Prostate gland (tissue), 2 donors: ENCODE data around the gene ARHGEF25.

Experiments used
- POLR2A ChIP-seq: fragments of 450-650 bp; IDR thresholded peaks from one replicate; pipeline ENCODE4 v1.6.1; 2016; ENCODE audit warnings: antibody characterized with exemption, mild to moderate bottlenecking
- POLR2AphosphoS5 ChIP-seq: sonication (generic); formaldehyde crosslinking; IDR thresholded peaks from one replicate; pipeline ENCODE4 v1.6.1; 2017; ENCODE audit warnings: antibody characterized with exemption
- TF ChIP-seq, protein P1 (sequence below), 4 experiments: fragments of 200-600 bp in 2 of 4; fragments of 450-650 bp in 2 of 4; sonication (generic) in 2 of 4; IDR thresholded peaks; 1 replicate in 3 of 4; 2 replicates in 1 of 4; pipeline ENCODE4 v1.5.1; 2016 to 2019; ENCODE audit warnings: antibody characterized with exemption in 4 of 4, mild to moderate bottlenecking in 2 of 4, moderate library complexity in 2 of 4

DNA sequence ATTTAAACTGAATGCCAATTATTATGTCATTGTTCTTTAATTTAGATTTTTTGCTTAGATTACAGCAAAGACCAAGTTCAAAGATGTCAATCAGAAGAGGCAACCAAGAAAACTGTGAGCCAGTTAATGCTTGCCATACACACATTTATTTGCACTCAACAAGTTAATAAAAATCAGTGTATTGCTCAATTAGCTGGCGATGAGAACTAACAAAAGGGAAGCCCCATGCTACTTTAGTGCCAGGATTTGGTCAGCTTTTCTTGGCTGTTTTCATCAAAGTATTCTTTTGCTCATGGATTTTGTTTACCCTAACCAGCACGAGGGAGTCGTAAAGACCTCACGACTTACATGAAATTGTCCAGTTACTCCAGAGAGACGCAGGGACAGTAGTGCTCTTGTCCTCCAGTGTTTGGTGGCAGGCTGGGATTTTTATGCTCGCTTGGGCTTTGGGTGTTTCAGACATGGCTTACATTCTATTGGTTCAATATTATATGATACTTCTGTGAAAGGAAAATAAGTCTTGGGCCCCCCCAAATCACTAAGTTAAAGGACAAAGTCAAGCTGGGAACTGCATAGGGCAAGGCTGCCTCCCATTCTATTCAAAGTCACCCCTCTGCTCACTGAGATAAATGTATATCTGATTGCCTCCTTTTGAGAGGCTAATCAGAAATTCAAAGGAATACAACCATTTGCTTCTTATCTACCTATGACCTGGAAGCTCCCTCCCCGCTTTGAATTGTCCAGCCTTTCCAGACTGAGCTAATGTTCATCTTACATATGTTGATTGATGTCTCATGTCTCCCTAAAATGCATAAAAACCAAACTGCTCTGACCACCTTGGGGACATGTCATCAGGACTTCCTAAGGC, 29.2 kb downstream of the ARHGEF25 start:
- TF ChIP-seq, protein P1, sequence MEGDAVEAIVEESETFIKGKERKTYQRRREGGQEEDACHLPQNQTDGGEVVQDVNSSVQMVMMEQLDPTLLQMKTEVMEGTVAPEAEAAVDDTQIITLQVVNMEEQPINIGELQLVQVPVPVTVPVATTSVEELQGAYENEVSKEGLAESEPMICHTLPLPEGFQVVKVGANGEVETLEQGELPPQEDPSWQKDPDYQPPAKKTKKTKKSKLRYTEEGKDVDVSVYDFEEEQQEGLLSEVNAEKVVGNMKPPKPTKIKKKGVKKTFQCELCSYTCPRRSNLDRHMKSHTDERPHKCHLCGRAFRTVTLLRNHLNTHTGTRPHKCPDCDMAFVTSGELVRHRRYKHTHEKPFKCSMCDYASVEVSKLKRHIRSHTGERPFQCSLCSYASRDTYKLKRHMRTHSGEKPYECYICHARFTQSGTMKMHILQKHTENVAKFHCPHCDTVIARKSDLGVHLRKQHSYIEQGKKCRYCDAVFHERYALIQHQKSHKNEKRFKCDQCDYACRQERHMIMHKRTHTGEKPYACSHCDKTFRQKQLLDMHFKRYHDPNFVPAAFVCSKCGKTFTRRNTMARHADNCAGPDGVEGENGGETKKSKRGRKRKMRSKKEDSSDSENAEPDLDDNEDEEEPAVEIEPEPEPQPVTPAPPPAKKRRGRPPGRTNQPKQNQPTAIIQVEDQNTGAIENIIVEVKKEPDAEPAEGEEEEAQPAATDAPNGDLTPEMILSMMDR (IDR thresholded peaks at IDR 0.05): no peak
- no peak for TF ChIP-seq POLR2A
- no peak for TF ChIP-seq POLR2AphosphoS5
